ENCODE data around the gene SH2D3C. TPM values are rescaled to one million over a fixed set of nuclear protein-coding genes. Genes with fewer than 3 reads are reported as not detected.

The SH2D3C gene
- total and polyA plus RNA-seq, 9 of the 15 experiments (the other 6 are each of a cell fraction or from before 2014, with no cell fraction given) = 0.03 to 1.2 (median 0.22) TPM; not detected in 1

GRCh38 chr9:127785023-127785932 lies 6.8 kb upstream of the SH2D3C start (continued):
- TF ChIP-seq THAP12 (CRISPR knock-in tag; IDR thresholded peaks at IDR 0.05) = 0 out of 2 replicates have a peak, but pooled peaks have one; percentile 15
- TF ChIP-seq CTBP1 (IDR thresholded peaks at IDR 0.05; ENCODE audit: borderline replicate concordance) = peak; percentile 58
- TF ChIP-seq KLF16 (IDR thresholded peaks at IDR 0.05) = 0 out of 2 replicates have a peak, but pooled peaks have one; percentile 7
- TF ChIP-seq CTCF (IDR thresholded peaks at IDR 0.05 in 2 of 3, conservative IDR thresholded peaks at IDR 0.05 in 1 of 3; ENCODE audit: insufficient read depth in 2 of 3, low read depth in 1 of 3, low read length in 3 of 3) = peak; percentile 76 to 94 (median 86)
- peak in 1 of 3 experiments; percentile 15 for TF ChIP-seq YY1 (IDR thresholded peaks at IDR 0.05; ENCODE audit: borderline replicate concordance in 1 of 3, control insufficient read depth in 1 of 3, extremely low read depth in 1 of 3, insufficient read depth in 3 of 3, insufficient read length in 1 of 3, insufficient replicate concordance in 2 of 3, low read depth in 1 of 3, low read length in 2 of 3)
- TF ChIP-seq NONO (IDR thresholded peaks at IDR 0.05; ENCODE audit: low read depth in 2 of 2, low read length in 1 of 2) = peak in 1 of 2 experiments; percentile 72; a peak in 2 of 4 replicates
- TF ChIP-seq VEZF1 (CRISPR knock-in tag; IDR thresholded peaks at IDR 0.05) = peak; percentile 99
- TF ChIP-seq HMGXB4 (CRISPR knock-in tag; IDR thresholded peaks at IDR 0.05) = 0 out of 2 replicates have a peak, but pooled peaks have one; percentile 6
- peak; percentile 18; the same call in 1 of the 2 replicates for TF ChIP-seq JUND (IDR thresholded peaks at IDR 0.05; ENCODE audit: borderline replicate concordance, low read depth, low read length)
- no peak; the same call in 2 of the 3 replicates for TF ChIP-seq JUND (tag; IDR thresholded peaks at IDR 0.05; ENCODE audit: borderline replicate concordance, low read depth, low read length)
- TF ChIP-seq FOSL1 (tag; conservative IDR thresholded peaks at IDR 0.05) = peak; percentile 49
- TF ChIP-seq ZNF408 (CRISPR knock-in tag; IDR thresholded peaks at IDR 0.05; ENCODE audit: low read depth) = no peak
- no peak for TF ChIP-seq LEF1 (IDR thresholded peaks at IDR 0.05)
- 0 out of 2 replicates have a peak, but pooled peaks have one; percentile 25 for TF ChIP-seq ERF (CRISPR knock-in tag; IDR thresholded peaks at IDR 0.05)
- TF ChIP-seq ZBTB12 (CRISPR knock-in tag; IDR thresholded peaks at IDR 0.05) = no peak; the same call in 1 of the 2 replicates
- no peak for TF ChIP-seq ZNF253 (CRISPR knock-in tag; conservative IDR thresholded peaks at IDR 0.05)

Data from K562 (cell line).